Mesendoderm (in vitro differentiated cells): ENCODE results near the gene DMXL2.
A peak's percentile ranks its signal among the peaks of the same experiment; 100 is the strongest.

Source experiments
- DNase-seq: peaks from one replicate; pipeline ENCODE4 v3.0.0; 2013
- H2AK5ac ChIP-seq: 2 replicates; pipeline ENCODE4 v1.6.1; 2013; ENCODE audit warnings: low read length, inconsistent platforms
- H2BK120ac ChIP-seq: 2 replicates; pipeline ENCODE4 v1.6.1; 2013; ENCODE audit warnings: low read depth, mild to moderate bottlenecking, low read length, moderate library complexity, mixed read lengths
- H2BK15ac ChIP-seq: replicated peaks from 2 replicates; pipeline ENCODE4 v1.6.1; 2013; ENCODE audit warnings: low read depth, mild to moderate bottlenecking, moderate library complexity
- H2BK5ac ChIP-seq: 2 replicates; pipeline ENCODE4 v1.6.1; 2013; ENCODE audit warnings: low read length, inconsistent platforms
- H3K18ac ChIP-seq: 2 replicates; pipeline ENCODE4 v1.6.1; 2013; ENCODE audit warnings: mild to moderate bottlenecking, low read length, mixed read lengths
- H3K23ac ChIP-seq: one replicate; pipeline ENCODE4 v1.6.1; 2013; ENCODE audit warnings: low read length
- H3K27ac ChIP-seq: 2 replicates; pipeline ENCODE4 v1.5.1; 2013; ENCODE audit warnings: low read depth, mild to moderate bottlenecking, inconsistent platforms, low read length, moderate library complexity
- H3K27me3 ChIP-seq: 2 replicates; pipeline ENCODE4 v1.6.1; 2013; ENCODE audit warnings: low read length, control low read depth, mild to moderate bottlenecking, inconsistent platforms; ENCODE audit not compliant: insufficient read depth, poor library complexity
- H3K36me3 ChIP-seq: 2 replicates; pipeline ENCODE4 v1.6.1; 2013; ENCODE audit warnings: low read length, inconsistent platforms; ENCODE audit not compliant: control insufficient read depth, insufficient read depth
- H3K4ac ChIP-seq: one replicate; pipeline ENCODE4 v1.6.1; 2013; ENCODE audit warnings: low read depth, mild to moderate bottlenecking, low read length, moderate library complexity
- H3K4me1 ChIP-seq: 2 replicates; pipeline ENCODE4 v1.6.1; 2013; ENCODE audit warnings: low read depth, low read length, inconsistent platforms; ENCODE audit not compliant: control insufficient read depth
- H3K4me2 ChIP-seq: 2 replicates; pipeline ENCODE4 v1.6.1; 2013; ENCODE audit warnings: low read length
- H3K4me3 ChIP-seq: 2 replicates; pipeline ENCODE4 v1.5.1; 2013; ENCODE audit warnings: mild to moderate bottlenecking, low read length
- H3K56ac ChIP-seq: one replicate; pipeline ENCODE4 v1.6.1; 2013; ENCODE audit warnings: low read length
- H3K79me1 ChIP-seq: 2 replicates; pipeline ENCODE4 v1.6.1; 2013; ENCODE audit warnings: low read length, inconsistent platforms
- H3K79me2 ChIP-seq: 2 replicates; pipeline ENCODE4 v1.6.1; 2013; ENCODE audit warnings: mild to moderate bottlenecking, low read length; ENCODE audit not compliant: control insufficient read depth, insufficient read depth
- H3K9ac ChIP-seq: 2 replicates; pipeline ENCODE4 v1.6.1; 2013; ENCODE audit warnings: low read length, inconsistent platforms
- H4K5ac ChIP-seq: one replicate; pipeline ENCODE4 v1.6.1; 2013; ENCODE audit warnings: low read length
- H4K8ac ChIP-seq: one replicate; pipeline ENCODE4 v1.6.1; 2013; ENCODE audit warnings: low read depth, mild to moderate bottlenecking, control low read depth, low read length, moderate library complexity
- WGBS: extraction: QIAGEN DNeasy Blood & Tissue Kit; methylation state at CpG from one replicate; pipeline ENCODE4 v1.1.7; 2013; ENCODE audit warnings: low lambda C conversion rate, missing lambda C conversion rate; ENCODE audit not compliant: insufficient coverage; ENCODE audit errors: extremely low coverage; 5-methylcytosine and 5-hydroxymethylcytosine counted together

Gene DMXL2

DNA sequence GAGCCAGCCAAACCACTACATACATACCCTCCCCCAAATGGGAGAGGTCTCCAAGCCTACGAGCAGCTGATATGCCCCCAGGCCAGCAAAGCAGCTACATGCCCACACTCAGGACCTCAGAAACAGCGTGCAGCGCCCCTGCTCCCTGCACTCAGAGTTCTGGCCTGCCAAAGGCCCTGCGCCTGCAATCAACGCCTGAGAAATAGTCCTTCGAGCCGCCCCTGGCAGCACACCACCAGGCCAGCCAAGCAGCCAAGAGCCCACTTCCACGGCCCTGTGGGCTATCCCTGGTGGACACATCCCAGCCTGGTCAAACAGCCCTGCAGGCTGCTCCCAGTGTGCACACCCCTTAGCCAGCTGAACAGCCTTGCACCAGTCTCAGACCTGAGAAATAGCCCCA lies 139.1 kb downstream of the DMXL2 start:
- Histone ChIP-seq H3K9ac (no peak overlapping the region), H2BK120ac (no peak overlapping the region), H3K4ac (no peak overlapping the region), H3K18ac (no peak overlapping the region), H4K5ac (no peak overlapping the region), H3K79me2 (no peaks in the 10 kb centered on the region), H3K23ac (no peak overlapping the region), H4K8ac (no peak overlapping the region), H3K79me1 (no peaks in the 10 kb centered on the region), H3K56ac (no peak overlapping the region), H3K27me3 (no peaks in the 10 kb centered on the region), H2BK5ac (no peak overlapping the region), H3K27ac (no peak overlapping the region), H2AK5ac (no peak overlapping the region), H3K4me3 (no peak overlapping the region), H3K4me1 (no peaks in the 10 kb centered on the region), H3K36me3 (no peaks in the 10 kb centered on the region), H3K4me2 (no peak overlapping the region), H2BK15ac (no peak overlapping the region)
- WGBS = no CpG with 5 or more reads among the region's 8 CpGs
- no peak for DNase-seq

- Histone ChIP-seq H3K56ac (no peak overlapping the region), H2BK15ac (no peak overlapping the region), H3K4me1 (no peaks in the 10 kb centered on the region), H3K9ac (no peak overlapping the region), H3K18ac (no peak overlapping the region), H3K27ac (no peak overlapping the region), H3K79me1 (no peaks in the 10 kb centered on the region), H3K23ac (no peak overlapping the region), H2AK5ac (no peak overlapping the region), H3K27me3 (no peaks in the 10 kb centered on the region), H3K79me2 (no peaks in the 10 kb centered on the region), H4K8ac (no peak overlapping the region), H3K4me2 (no peak overlapping the region), H3K4me3 (no peak overlapping the region), H3K4ac (no peak overlapping the region), H2BK120ac (no peak overlapping the region), H2BK5ac (no peak overlapping the region), H3K36me3 (no peaks in the 10 kb centered on the region), H4K5ac (no peak overlapping the region)
- DNase-seq = no peak
Measured at GRCh38 chr15:51475736-51476135, 146.8 kb downstream of the DMXL2 start.

DNA sequence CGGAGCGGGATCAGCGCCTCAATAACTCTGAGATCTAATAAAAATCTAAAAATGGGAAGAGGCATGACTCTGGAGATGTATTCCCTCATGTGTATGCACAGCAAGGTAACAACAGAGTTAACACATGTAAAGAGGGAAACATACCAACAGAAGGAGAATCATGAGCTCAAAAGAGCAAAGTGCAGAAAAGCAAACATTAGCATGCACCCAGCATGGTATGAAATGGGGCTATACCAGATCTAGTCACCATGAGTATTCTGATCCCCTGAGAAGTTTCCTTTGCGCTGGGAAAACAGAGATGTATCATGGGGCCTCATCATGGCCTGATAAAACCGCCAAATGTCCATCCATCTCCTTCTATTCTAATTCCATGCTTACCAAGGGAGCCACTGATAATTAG lies 152.1 kb downstream of the DMXL2 start:
- H3K4me2 ChIP-seq = no peak overlapping the region
- no peaks in the 10 kb centered on the region for H3K4me1 ChIP-seq
- DNase-seq = no peak
- H3K79me2 ChIP-seq = no peaks in the 10 kb centered on the region
- no peak overlapping the region for H3K27ac ChIP-seq
- H3K23ac ChIP-seq = no peak overlapping the region
- no peak overlapping the region for H3K4me3 ChIP-seq
- no peak overlapping the region for H3K4ac ChIP-seq
- H3K79me1 ChIP-seq = no peaks in the 10 kb centered on the region
- no peak overlapping the region for H3K9ac ChIP-seq
- no peak overlapping the region for H2BK120ac ChIP-seq
- H3K56ac ChIP-seq = no peak overlapping the region
- no peaks in the 10 kb centered on the region for H3K36me3 ChIP-seq
- H2BK5ac ChIP-seq = no peak overlapping the region
- H3K27me3 ChIP-seq = no peaks in the 10 kb centered on the region
- no peak overlapping the region for H4K8ac ChIP-seq
- no CpG with 5 or more reads among the region's 5 CpGs for WGBS
- no peak overlapping the region for H3K18ac ChIP-seq
- no peak overlapping the region for H4K5ac ChIP-seq
- no peak overlapping the region for H2BK15ac ChIP-seq
- no peak overlapping the region for H2AK5ac ChIP-seq

- DNase-seq = no peak
- WGBS = no CpG with 5 or more reads among the region's 1 CpG
- H3K79me1 ChIP-seq = no peaks in the 10 kb centered on the region
- no peak overlapping the region for H2AK5ac ChIP-seq
- H4K5ac ChIP-seq = no peak overlapping the region
- H3K4me1 ChIP-seq = no peaks in the 10 kb centered on the region
- no peak overlapping the region for H3K18ac ChIP-seq
- H3K4me3 ChIP-seq = no peak overlapping the region
- no peak overlapping the region for H2BK120ac ChIP-seq
- no peak overlapping the region for H3K56ac ChIP-seq
- H3K4me2 ChIP-seq = no peak overlapping the region
- H2BK15ac ChIP-seq = no peak overlapping the region
- H3K36me3 ChIP-seq = no peaks in the 10 kb centered on the region
- H2BK5ac ChIP-seq = no peak overlapping the region
- no peak overlapping the region for H3K4ac ChIP-seq
- no peaks in the 10 kb centered on the region for H3K79me2 ChIP-seq
- H4K8ac ChIP-seq = no peak overlapping the region
- H3K9ac ChIP-seq = no peak overlapping the region
- H3K27me3 ChIP-seq = no peaks in the 10 kb centered on the region
- H3K23ac ChIP-seq = no peak overlapping the region
- no peak overlapping the region for H3K27ac ChIP-seq
Measured at GRCh38 chr15:51460796-51461195, 161.8 kb downstream of the DMXL2 start.

DNA sequence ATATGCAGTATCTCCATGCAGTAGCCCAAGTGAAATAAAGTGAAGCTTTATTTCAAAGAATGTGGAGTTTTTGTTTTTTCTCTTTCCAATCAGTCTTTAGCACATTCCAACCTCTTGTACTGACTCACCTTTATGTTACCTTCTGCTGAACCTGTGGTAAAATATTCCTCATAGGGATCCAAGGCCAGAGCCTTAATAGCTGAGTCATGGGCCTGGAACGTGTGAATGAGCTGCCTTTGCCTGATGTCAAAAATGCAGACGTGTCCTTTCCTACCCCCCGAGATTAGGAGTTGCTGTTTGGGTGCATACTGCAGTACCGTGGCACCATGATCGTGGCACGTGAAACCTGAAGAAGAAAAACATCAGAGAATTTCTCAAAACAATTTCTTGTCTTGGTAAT lies 172.6 kb downstream of the DMXL2 start:
- no CpG with 5 or more reads among the region's 6 CpGs for WGBS

DNA sequence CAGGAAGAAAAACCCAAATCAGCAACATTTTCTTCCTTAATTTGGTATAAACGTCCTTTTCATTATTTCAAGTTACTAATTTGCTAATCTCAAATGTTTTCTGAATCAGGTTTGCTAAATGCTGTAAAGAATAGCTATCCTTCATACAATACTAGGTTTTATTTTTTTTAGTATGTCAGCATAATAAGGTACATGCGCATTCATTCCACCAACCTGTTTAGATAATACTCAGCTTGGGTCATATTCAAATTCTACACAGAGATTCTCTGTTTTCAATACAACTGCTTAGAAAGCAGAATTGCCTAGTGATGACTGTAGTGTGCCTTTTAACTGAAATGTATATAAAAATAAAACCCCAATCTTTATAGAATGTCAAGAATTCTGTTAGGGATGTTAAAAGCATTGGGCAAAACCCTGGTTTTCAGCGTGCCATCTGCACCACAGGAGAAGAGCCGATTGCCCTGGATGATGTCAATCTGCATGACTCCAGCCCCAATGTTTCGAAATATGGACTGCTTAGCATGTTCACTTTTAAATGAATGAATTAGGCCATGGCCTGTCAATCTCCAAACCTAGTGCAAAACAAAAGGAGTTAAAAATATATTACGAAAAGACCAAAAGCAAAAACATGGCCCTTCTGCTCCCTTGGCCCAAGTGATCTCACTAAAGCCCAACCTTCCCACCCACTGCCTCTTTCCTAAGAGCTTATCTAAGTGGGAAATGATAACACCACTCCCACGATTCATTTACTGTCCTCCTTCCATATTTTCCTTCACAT lies 173.8 kb downstream of the DMXL2 start:
- Histone ChIP-seq H3K4ac (no peak overlapping the region), H3K56ac (no peak overlapping the region), H3K79me2 (no peaks in the 10 kb centered on the region), H3K27me3 (no peaks in the 10 kb centered on the region), H3K4me1 (peaks cover 8% of the 10 kb centered on the region), H3K27ac (no peak overlapping the region), H2BK120ac (no peak overlapping the region), H3K79me1 (no peaks in the 10 kb centered on the region), H3K4me3 (no peak overlapping the region), H2BK5ac (no peak overlapping the region), H2AK5ac (no peak overlapping the region), H3K9ac (no peak overlapping the region), H3K36me3 (no peaks in the 10 kb centered on the region), H2BK15ac (no peak overlapping the region), H3K23ac (no peak overlapping the region), H3K4me2 (no peak overlapping the region), H3K18ac (peak overlapping the region; percentile 51), H4K5ac (no peak overlapping the region), H4K8ac (no peak overlapping the region)
- WGBS = no CpG with 5 or more reads among the region's 7 CpGs
- no peak for DNase-seq

More for the DNA sequence above, 172.6 kb downstream of the DMXL2 start:
- H3K79me1 ChIP-seq = no peaks in the 10 kb centered on the region
- no peak overlapping the region for H4K8ac ChIP-seq
- no peaks in the 10 kb centered on the region for H3K79me2 ChIP-seq
- H3K4ac ChIP-seq = no peak overlapping the region
- no peak overlapping the region for H3K56ac ChIP-seq
- H3K4me1 ChIP-seq = peaks cover 8% of the 10 kb centered on the region
- no peak overlapping the region for H2BK15ac ChIP-seq
- H2BK120ac ChIP-seq = no peak overlapping the region
- H3K18ac ChIP-seq = no peak overlapping the region
- no peaks in the 10 kb centered on the region for H3K36me3 ChIP-seq
- no peak overlapping the region for H2BK5ac ChIP-seq
- H3K4me2 ChIP-seq = no peak overlapping the region
- H3K4me3 ChIP-seq = no peak overlapping the region
- no peaks in the 10 kb centered on the region for H3K27me3 ChIP-seq
- no peak overlapping the region for H2AK5ac ChIP-seq
- no peak overlapping the region for H3K9ac ChIP-seq
- DNase-seq = peak; percentile 85
- H3K27ac ChIP-seq = no peak overlapping the region
- H3K23ac ChIP-seq = no peak overlapping the region
- H4K5ac ChIP-seq = no peak overlapping the region
